ENCODE measurements around the gene HES5.

Gene HES5

GRCh38 chr1:2542246-2542915, 12.3 kb upstream of the HES5 start:
- no peak for TF ChIP-seq CTCF (IDR thresholded peaks at IDR 0.05; ENCODE audit: low read depth, low read length)
- H3K4me3 ChIP-seq (ENCODE audit: low read depth, low read length) = no peak overlapping the region

- H3K4me3 ChIP-seq (ENCODE audit: low read depth, low read length) = no peak overlapping the region
- no peak for TF ChIP-seq CTCF (IDR thresholded peaks at IDR 0.05; ENCODE audit: low read depth, low read length)
These were observed 11.7 kb upstream of the HES5 start for GRCh38 chr1:2541619-2542245.

- no peak for TF ChIP-seq CTCF (IDR thresholded peaks at IDR 0.05; ENCODE audit: low read depth, low read length)
- H3K4me3 ChIP-seq (ENCODE audit: low read depth, low read length) = no peak overlapping the region
These were observed 10.9 kb upstream of the HES5 start for GRCh38 chr1:2540816-2541492.

DNA sequence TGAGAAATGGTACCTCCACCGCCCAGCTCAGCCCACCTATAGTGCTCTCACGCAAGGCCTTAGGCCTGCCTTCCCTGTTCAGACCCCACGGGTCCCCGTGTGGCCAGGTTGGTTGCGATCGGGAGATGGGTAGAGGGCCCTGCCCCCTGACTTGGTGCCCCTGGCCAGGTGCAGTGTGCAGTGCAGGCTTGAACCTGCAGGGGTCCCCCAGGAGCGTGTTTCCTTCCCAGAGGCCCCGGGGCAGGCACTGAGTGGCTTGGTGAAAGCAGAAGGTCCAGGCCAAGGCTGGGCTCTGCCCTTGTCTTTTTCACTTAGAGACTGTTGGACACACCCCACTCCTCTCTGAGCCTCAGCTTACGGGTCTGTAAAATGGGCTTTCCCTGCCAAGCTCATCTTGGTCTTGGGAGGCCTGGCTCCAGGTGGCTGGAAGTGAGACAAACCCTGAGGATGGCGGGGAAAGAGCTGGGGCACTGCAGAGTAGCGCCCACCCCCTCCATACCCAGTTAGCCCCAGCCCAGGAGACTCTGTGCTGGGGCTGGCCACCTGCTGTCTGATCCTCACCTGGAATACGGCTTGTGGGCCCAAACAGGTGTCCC, 9.3 kb upstream of the HES5 start:
- peak; percentile 20; the same call in 1 of the 2 replicates for TF ChIP-seq CTCF (IDR thresholded peaks at IDR 0.05; ENCODE audit: low read depth, low read length)
- no peak overlapping the region for H3K4me3 ChIP-seq (ENCODE audit: low read depth, low read length)

GRCh38 chr1:2538872-2539271, 8.8 kb upstream of the HES5 start:
- H3K4me3 ChIP-seq (ENCODE audit: low read depth, low read length) = no peak overlapping the region
- no peak for TF ChIP-seq CTCF (IDR thresholded peaks at IDR 0.05; ENCODE audit: low read depth, low read length)

- no peak overlapping the region for H3K4me3 ChIP-seq (ENCODE audit: low read depth, low read length)
- TF ChIP-seq CTCF (IDR thresholded peaks at IDR 0.05; ENCODE audit: low read depth, low read length) = no peak
These were observed 8.3 kb upstream of the HES5 start for GRCh38 chr1:2538376-2538775.

DNA sequence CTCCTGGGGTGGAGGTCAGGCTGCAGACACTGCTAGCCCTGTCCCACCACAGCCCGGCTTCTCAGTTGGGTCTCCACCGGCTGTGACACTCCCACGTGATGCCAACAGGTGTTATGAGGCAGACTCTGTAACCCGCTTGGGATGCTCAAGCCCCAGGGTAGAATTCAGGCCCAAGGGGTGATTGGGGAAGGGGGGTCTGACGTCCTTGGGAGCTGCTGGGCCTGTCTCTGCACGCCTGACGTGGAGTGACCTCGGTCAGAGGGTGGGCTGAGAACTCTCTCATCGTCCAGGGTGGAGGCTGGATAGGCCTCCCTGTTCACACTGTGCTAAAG, 7.7 kb upstream of the HES5 start:
- no peak for TF ChIP-seq CTCF (IDR thresholded peaks at IDR 0.05; ENCODE audit: low read depth, low read length)
- no peak overlapping the region for H3K4me3 ChIP-seq (ENCODE audit: low read depth, low read length)

Measured in WI38 (cell line).